IMR-90 (cell line): ENCODE data around the gene KRTAP9-6. TPM values are rescaled to one million over a fixed set of nuclear protein-coding genes. Genes with fewer than 3 reads are reported as not detected.

Experiments
- ATAC-seq: fragments of 200-7000 bp; cut with Tn5 transposase; 2 replicates; pipeline ENCODE4 v1.9.1; 2020; ENCODE audit warnings: low read depth, mild to moderate bottlenecking, moderate library complexity
- BruUV-seq: library from RNA; stranded (reverse); fragments of 400-500 nt; replicated peaks from 2 replicates; lab custom pipeline; 2021; lab: Mats Ljungman, UMichigan
- CTCF ChIA-PET: fragments of 300-600 bp; formaldehyde crosslinking; extraction: SDS; loops from one replicate; lab custom pipeline; 2021; ENCODE audit warnings: antibody characterized with exemption; lab: Yijun Ruan, JAX
- POLR2A ChIA-PET: fragments of 300-600 bp; sonication (Branson Sonifier 250); formaldehyde crosslinking; loops from one replicate; lab custom pipeline; 2022; ENCODE audit warnings: antibody characterized with exemption; ENCODE audit not compliant: unreplicated experiment; lab: Charles Lee
- DNase-seq: peaks from one replicate; pipeline ENCODE4 v3.0.0; 2013
- H2AFZ ChIP-seq: replicated peaks from 2 replicates; pipeline ENCODE3; 2013; ENCODE audit warnings: low read length, mild to moderate bottlenecking; ENCODE audit not compliant: poor library complexity
- H2AK5ac ChIP-seq: 2 replicates; pipeline ENCODE4 v1.6.1; 2013; ENCODE audit warnings: low read depth, low read length, inconsistent platforms
- H2AK9ac ChIP-seq: replicated peaks from 2 replicates; pipeline ENCODE3; 2013; ENCODE audit warnings: mild to moderate bottlenecking, low read depth, low read length, moderate library complexity; ENCODE audit not compliant: poor library complexity
- H2BK120ac ChIP-seq: 2 replicates; pipeline ENCODE4 v1.6.1; 2013; ENCODE audit warnings: low read depth, low read length, inconsistent platforms
- H2BK15ac ChIP-seq: 3 replicates; pipeline ENCODE4 v1.6.1; 2013; ENCODE audit warnings: low read depth, low read length, inconsistent platforms
- H2BK20ac ChIP-seq: 2 replicates; pipeline ENCODE4 v1.6.1; 2013; ENCODE audit warnings: low read depth, mild to moderate bottlenecking, inconsistent platforms, low read length, moderate library complexity
- H2BK5ac ChIP-seq: 2 replicates; pipeline ENCODE4 v1.6.1; 2013; ENCODE audit warnings: mild to moderate bottlenecking, low read depth, low read length, inconsistent platforms; ENCODE audit not compliant: poor library complexity, severe bottlenecking
- H3K14ac ChIP-seq: replicated peaks from 2 replicates; pipeline ENCODE4 v1.6.1; 2013; ENCODE audit warnings: low read depth, low read length, inconsistent platforms
- H3K18ac ChIP-seq: 2 replicates; pipeline ENCODE4 v1.6.1; 2013; ENCODE audit warnings: low read depth, low read length, control low read depth
- H3K23ac ChIP-seq: 2 replicates; pipeline ENCODE4 v1.6.1; 2013; ENCODE audit warnings: low read depth, low read length, inconsistent platforms
- H3K27ac ChIP-seq: 2 replicates; pipeline ENCODE4 v1.5.1; 2013; ENCODE audit warnings: mild to moderate bottlenecking, control low read depth, low read length; ENCODE audit not compliant: insufficient read depth
- H3K27me3 ChIP-seq: 2 replicates; pipeline ENCODE4 v1.6.1; 2013; ENCODE audit warnings: low read length; ENCODE audit not compliant: control insufficient read depth, insufficient read depth
- H3K36me3 ChIP-seq: 2 replicates; pipeline ENCODE4 v1.6.1; 2013; ENCODE audit warnings: low read length, mixed read lengths; ENCODE audit not compliant: control insufficient read depth, insufficient read depth
- H3K4ac ChIP-seq: 2 replicates; pipeline ENCODE4 v1.6.1; 2013; ENCODE audit warnings: low read depth, low read length, inconsistent platforms
- H3K4me1 ChIP-seq: 2 replicates; pipeline ENCODE4 v1.6.1; 2013; ENCODE audit warnings: low read length, mixed read lengths; ENCODE audit not compliant: control insufficient read depth, insufficient read depth
- H3K4me2 ChIP-seq: 2 replicates; pipeline ENCODE4 v1.6.1; 2013; ENCODE audit warnings: low read depth, mild to moderate bottlenecking, control low read depth, low read length, moderate library complexity
- H3K4me3 ChIP-seq: 2 replicates; pipeline ENCODE4 v1.5.1; 2013; ENCODE audit warnings: low read depth, mild to moderate bottlenecking, control low read depth, low read length, moderate library complexity; ENCODE audit not compliant: insufficient read depth
- H3K56ac ChIP-seq: 2 replicates; pipeline ENCODE4 v1.6.1; 2013; ENCODE audit warnings: low read length, inconsistent platforms; ENCODE audit not compliant: insufficient read depth; ENCODE audit errors: extremely low read depth
- H3K79me1 ChIP-seq, 2 experiments: 2 replicates each; pipeline ENCODE4 v1.6.1; 2013; ENCODE audit warnings: low read length in 2 of 2, inconsistent platforms in 1 of 2, low read depth in 1 of 2
- H3K9ac ChIP-seq: 2 replicates; pipeline ENCODE4 v1.6.1; 2013; ENCODE audit warnings: low read depth, low read length, control low read depth
- H3K9me1 ChIP-seq: 2 replicates; pipeline ENCODE4 v1.6.1; 2013; ENCODE audit warnings: low read length, inconsistent platforms; ENCODE audit not compliant: insufficient read depth
- H3K9me3 ChIP-seq: 2 replicates; pipeline ENCODE4 v1.6.1; 2013; ENCODE audit warnings: low read length; ENCODE audit not compliant: control insufficient read depth, insufficient read depth
- H4K20me1 ChIP-seq: 2 replicates; pipeline ENCODE4 v1.6.1; 2013; ENCODE audit warnings: low read length, inconsistent platforms; ENCODE audit not compliant: insufficient read depth
- H4K5ac ChIP-seq: 2 replicates; pipeline ENCODE4 v1.6.1; 2013; ENCODE audit warnings: mild to moderate bottlenecking, low read depth, low read length, control low read depth
- H4K8ac ChIP-seq, 2 experiments: 2 replicates each; pipeline ENCODE4 v1.6.1; 2013; ENCODE audit warnings: low read depth in 2 of 2, low read length in 2 of 2, control low read depth in 1 of 2, inconsistent platforms in 1 of 2
- H4K91ac ChIP-seq: 2 replicates; pipeline ENCODE4 v1.6.1; 2013; ENCODE audit warnings: low read depth, low read length, inconsistent platforms; ENCODE audit not compliant: insufficient read depth
- CHD1 ChIP-seq: IDR thresholded peaks from 2 replicates; pipeline ENCODE4 v1.6.1; 2012; ENCODE audit warnings: low read depth, low read length, improper control_type of control experiment
- FOS ChIP-seq: fragments of 150-350 bp; IDR thresholded peaks from 2 replicates; pipeline ENCODE4 v1.6.1; 2016; ENCODE audit warnings: low read depth, low read length
- MAFK ChIP-seq: IDR thresholded peaks from 2 replicates; pipeline ENCODE4 v1.6.1; 2012; ENCODE audit warnings: low read depth, low read length, improper control_type of control experiment
- MXI1 ChIP-seq: IDR thresholded peaks from 2 replicates; pipeline ENCODE4 v1.6.1; 2012; ENCODE audit warnings: low read depth, mild to moderate bottlenecking, low read length, moderate library complexity, borderline replicate concordance
- NFE2L2 ChIP-seq: fragments of 150-350 bp; IDR thresholded peaks from 2 replicates; pipeline ENCODE4 v1.6.1; 2016; ENCODE audit warnings: low read depth, mild to moderate bottlenecking, low read length
- POLR2A ChIP-seq: IDR thresholded peaks from 2 replicates; pipeline ENCODE4 v1.6.1; 2012; ENCODE audit warnings: mild to moderate bottlenecking, low read depth, low read length
- RAD21 ChIP-seq: IDR thresholded peaks from 2 replicates; pipeline ENCODE4 v1.6.1; 2012; ENCODE audit warnings: low read length, improper control_type of control experiment
- RCOR1 ChIP-seq: IDR thresholded peaks from 2 replicates; pipeline ENCODE4 v1.6.1; 2012; ENCODE audit warnings: mild to moderate bottlenecking, low read length, improper control_type of control experiment; ENCODE audit not compliant: insufficient replicate concordance
- RFX5 ChIP-seq: IDR thresholded peaks from 2 replicates; pipeline ENCODE4 v1.8.0; 2012; ENCODE audit warnings: low read depth, mild to moderate bottlenecking, low read length, moderate library complexity
- WGBS, 2 experiments: methylation state at CpG; one replicate each; pipeline versions ENCODE4 v1.1.5 to v1.1.7; 2013; ENCODE audit warnings: missing lambda C conversion rate in 2 of 2; ENCODE audit not compliant: insufficient read length in 1 of 2; ENCODE audit errors: extremely low coverage in 2 of 2; 5-methylcytosine and 5-hydroxymethylcytosine counted together
- dilution Hi-C: fragments of 300-500 bp; cut with HindIII; formaldehyde crosslinking; loops from one replicate; pipeline ENCODE4 v1.14.3; 2018; ENCODE audit warnings: low sequenced_read_pairs; ENCODE audit not compliant: unreplicated experiment
- in situ Hi-C: fragments of 300-500 bp; cut with MboI; formaldehyde crosslinking; loops from 3 replicates; pipeline ENCODE4 v1.14.3; 2019; ENCODE audit warnings: low sequenced_read_pairs, inconsistent platforms, mixed read lengths
- intact Hi-C: fragments of 100-400 bp; cut with micrococcal nuclease; formaldehyde crosslinking; loops from 2 replicates; pipeline ENCODE4 v1.10.0; 2022
- polyA plus RNA-seq, 3 experiments: library from polyadenylated mRNA; depleted of rRNA; stranded (reverse); fragments of >200 nt; gene quantifications; 2 replicates each; pipeline ENCODE4 v1.2.3, GENCODE V29; 2012; ENCODE audit warnings: low replicate concordance in 1 of 3
- total RNA-seq: library from RNA; depleted of rRNA; stranded (reverse); fragments of >200 nt; gene quantifications from 2 replicates; pipeline ENCODE4 v1.2.3, GENCODE V29; 2012
- TF ChIP-seq, protein P1 (sequence below): fragments of 150-350 bp; IDR thresholded peaks from 2 replicates; pipeline ENCODE4 v1.6.1; 2017; ENCODE audit warnings: mild to moderate bottlenecking, antibody characterized with exemption, low read length, low read depth

KRTAP9-6 gene
- total and polyA plus RNA-seq, 2 of the 4 experiments (the other 2 are of a cell fraction) = not detected

DNA sequence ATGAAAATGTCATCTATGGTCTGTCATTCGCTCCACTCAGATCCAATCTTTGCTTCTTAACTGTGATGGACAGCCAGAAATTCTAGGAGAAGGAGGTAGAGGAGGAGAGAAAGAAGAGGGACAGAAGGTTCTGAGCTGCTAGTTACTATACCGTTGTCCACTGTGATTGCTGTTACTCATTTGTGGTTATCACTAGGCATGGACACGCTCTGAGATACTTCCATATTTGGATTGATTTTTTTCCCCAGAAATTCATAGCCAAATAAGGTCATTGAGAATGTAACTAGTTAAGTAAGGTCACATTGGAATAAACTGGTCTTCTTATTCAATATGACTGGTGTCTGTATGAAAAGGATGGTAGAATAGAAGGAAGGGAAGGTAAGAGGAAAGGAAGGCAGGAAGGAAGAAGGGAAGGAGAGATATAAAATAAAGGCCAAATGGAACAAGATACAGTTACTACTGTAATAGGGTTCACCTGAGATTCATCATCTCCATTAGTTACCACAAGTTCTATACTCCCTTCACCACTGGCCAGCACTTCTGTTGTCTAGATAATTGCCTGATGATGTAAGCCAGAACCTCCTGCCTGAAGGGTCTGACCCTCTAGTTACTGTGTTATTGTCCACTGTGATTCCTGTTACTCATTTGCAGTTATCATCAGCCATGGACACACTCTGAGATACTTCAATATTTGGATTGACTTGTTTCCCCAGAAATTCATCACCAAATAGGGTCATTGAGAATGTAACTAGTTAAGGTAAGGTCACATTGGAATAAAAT, 13.2 kb downstream of the KRTAP9-6 start:
- Histone ChIP-seq H3K79me1 (no peaks in the 10 kb centered on the region), H3K9me1 (peaks cover under 1% of the 10 kb centered on the region), H3K4me2 (no peak overlapping the region), H4K8ac (0 out of 4 replicates have a peak overlapping the region, but pooled peaks of 1 of the 2 experiments have one; percentile 29), H2AK9ac (no peak overlapping the region), H3K27me3 (peaks cover 5% of the 10 kb centered on the region), H4K5ac (no peak overlapping the region), H3K4me3 (no peak overlapping the region), H2AK5ac (no peak overlapping the region), H3K9me3 (no peaks in the 10 kb centered on the region), H2BK5ac (peak overlapping the region; percentile 30), H3K4me1 (peaks cover under 1% of the 10 kb centered on the region; the same call in 1 of the 2 replicates), H3K36me3 (no peaks in the 10 kb centered on the region), H3K4ac (peak overlapping the region; percentile 56; the same call in 1 of the 2 replicates), H3K23ac (no peak overlapping the region), H2BK20ac (peak overlapping the region; percentile 67; the same call in 1 of the 2 replicates), H3K56ac (no peak overlapping the region), H3K9ac (no peak overlapping the region), H4K91ac (peak overlapping the region; percentile 55; the same call in 1 of the 2 replicates), H2AFZ (no peak overlapping the region), H3K18ac (no peak overlapping the region; the same call in 1 of the 2 replicates), H3K27ac (no peak overlapping the region), H4K20me1 (no peaks in the 10 kb centered on the region), H2BK15ac (peak overlapping the region; percentile 85; the same call in 2 of the 3 replicates), H3K14ac (peak overlapping the region; percentile 82), H2BK120ac (peak overlapping the region; percentile 64)
- ChIA-PET POLR2A (no interaction called here), CTCF (no interaction called here)
- no peak for DNase-seq
- dilution Hi-C loops (no loop called here), intact Hi-C loops (loop anchor here (2.0 kb wide), 1 partner anchor 14 kb away; the partner anchor contains the start of gene KRTAP9-6), in situ Hi-C loops (no loop called here)
- WGBS, 2 experiments = 100% methylated on average over 1 of the region's 3 CpGs; no CpG with 5 or more reads in 1 of the 2 experiments
- TF ChIP-seq CHD1 (no peak), RAD21 (no peak), POLR2A (no peak), MAFK (no peak), MXI1 (no peak), FOS (no peak), NFE2L2 (no peak), RCOR1 (no peak), RFX5 (no peak)
- TF ChIP-seq, protein P1, sequence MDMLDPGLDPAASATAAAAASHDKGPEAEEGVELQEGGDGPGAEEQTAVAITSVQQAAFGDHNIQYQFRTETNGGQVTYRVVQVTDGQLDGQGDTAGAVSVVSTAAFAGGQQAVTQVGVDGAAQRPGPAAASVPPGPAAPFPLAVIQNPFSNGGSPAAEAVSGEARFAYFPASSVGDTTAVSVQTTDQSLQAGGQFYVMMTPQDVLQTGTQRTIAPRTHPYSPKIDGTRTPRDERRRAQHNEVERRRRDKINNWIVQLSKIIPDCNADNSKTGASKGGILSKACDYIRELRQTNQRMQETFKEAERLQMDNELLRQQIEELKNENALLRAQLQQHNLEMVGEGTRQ = no peak
- no TSS peak for BruUV-seq
- no peak for ATAC-seq
